Naive thymus-derived CD8-positive, alpha-beta T cell (primary cell): ENCODE measurements around the gene DNAH8. TPM values are rescaled to one million over a fixed set of nuclear protein-coding genes. Genes with fewer than 3 reads are reported as not detected.

Source experiments
- ATAC-seq, 2 donors: fragments of 150-1000 bp; cut with Tn5 transposase in 1 of 2; sonication (Bioruptor Pico), chemical (Tn5 transposase) in 1 of 2; 1 replicate in 1 of 2; 2 replicates in 1 of 2; pipeline ENCODE4 v1.10.0; 2021; ENCODE audit warnings: mild to moderate bottlenecking in 2 of 2, moderate library complexity in 2 of 2
- POLR2A ChIA-PET: fragments of 350-600 bp; sonication (Branson Sonifier 250); formaldehyde crosslinking; loops from one replicate; lab custom pipeline; 2021; ENCODE audit warnings: antibody characterized with exemption; lab: Charles Lee
- DNase-seq, 10 donors: peaks; one replicate each; pipeline versions ENCODE4 v3.0.0 to v3.0.0-alpha.2; 2020 to 2022
- H3K27ac Mint-ChIP-seq, 10 donors: one replicate each; pipeline ENCODE4 v1.8.0; 2020 to 2022; ENCODE audit warnings: mild to moderate bottlenecking in 10 of 10, mixed read lengths in 10 of 10, moderate library complexity in 4 of 10, inconsistent platforms in 1 of 10
- H3K27me3 Mint-ChIP-seq, 5 donors: one replicate each; pipeline ENCODE4 v1.8.0; 2021 to 2022; ENCODE audit warnings: mixed read lengths in 5 of 5
- H3K36me3 Mint-ChIP-seq, 3 donors: one replicate each; pipeline ENCODE4 v1.8.0; 2020 to 2022; ENCODE audit warnings: mixed read lengths in 3 of 3, mild to moderate bottlenecking in 2 of 3, inconsistent platforms in 1 of 3
- H3K4me1 Mint-ChIP-seq, 4 donors: one replicate each; pipeline ENCODE4 v1.8.0; 2021 to 2022; ENCODE audit warnings: mixed read lengths in 4 of 4
- H3K4me3 Mint-ChIP-seq, 10 donors: one replicate each; pipeline ENCODE4 v1.8.0; 2020 to 2022; ENCODE audit warnings: mild to moderate bottlenecking in 10 of 10, mixed read lengths in 10 of 10, moderate library complexity in 6 of 10, inconsistent platforms in 1 of 10
- H3K9me3 Mint-ChIP-seq, 9 donors: one replicate each; pipeline ENCODE4 v1.8.0; 2020 to 2022; ENCODE audit warnings: mixed read lengths in 9 of 9, mild to moderate bottlenecking in 3 of 9, inconsistent platforms in 1 of 9, moderate library complexity in 1 of 9
- polyA plus RNA-seq, 3 donors: library from polyadenylated mRNA; unstranded; fragments of 300-500 nt; fragmentation: Illumina TruSeq; gene quantifications; one replicate each; pipeline ENCODE4 v1.2.3, GENCODE V29; 2021
- total RNA-seq, 8 experiments: library from RNA in 2 of 8; stranded (reverse) in 2 of 8; gene quantifications; one replicate each; pipeline ENCODE4 v1.2.3 and lab custom pipeline; 2021 to 2026

DNAH8 gene
- total and polyA plus RNA-seq, 5 experiments from 2014 or later, result not detected

DNA sequence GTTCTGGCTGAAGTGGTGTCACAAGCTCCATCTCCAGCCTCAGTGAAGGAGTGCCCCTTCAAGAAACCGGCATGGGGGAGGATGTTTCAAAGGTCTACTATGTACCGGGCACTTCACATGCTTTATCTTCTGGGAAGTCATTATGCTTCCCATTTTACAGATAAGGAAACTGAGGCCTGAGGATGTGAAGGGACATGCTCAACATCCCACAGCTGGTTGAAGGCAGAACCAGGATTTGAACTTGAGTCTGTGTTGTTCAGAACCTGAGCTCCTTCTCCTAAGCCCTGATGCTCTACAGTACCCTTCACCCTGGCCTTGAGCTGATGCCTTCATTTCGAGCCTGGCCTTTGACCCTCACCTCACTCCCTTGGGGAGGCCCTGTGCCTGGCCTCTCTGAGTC lies 346.5 kb downstream of the DNAH8 start:
- Mint-ChIP-seq H3K4me3 (no peak overlapping the region), H3K36me3 (no peaks in the 10 kb centered on the region), H3K4me1 (peaks cover 0 to 2% (median 0%) of the 10 kb centered on the region in 4 donors), H3K27me3 (peaks cover 4 to 35% (median 11%) of the 10 kb centered on the region in 5 donors), H3K9me3 (no peaks in the 10 kb centered on the region), H3K27ac (no peak overlapping the region)
- DNase-seq, result no peak
- POLR2A ChIA-PET, result no interaction called here
- no peak for ATAC-seq

DNA sequence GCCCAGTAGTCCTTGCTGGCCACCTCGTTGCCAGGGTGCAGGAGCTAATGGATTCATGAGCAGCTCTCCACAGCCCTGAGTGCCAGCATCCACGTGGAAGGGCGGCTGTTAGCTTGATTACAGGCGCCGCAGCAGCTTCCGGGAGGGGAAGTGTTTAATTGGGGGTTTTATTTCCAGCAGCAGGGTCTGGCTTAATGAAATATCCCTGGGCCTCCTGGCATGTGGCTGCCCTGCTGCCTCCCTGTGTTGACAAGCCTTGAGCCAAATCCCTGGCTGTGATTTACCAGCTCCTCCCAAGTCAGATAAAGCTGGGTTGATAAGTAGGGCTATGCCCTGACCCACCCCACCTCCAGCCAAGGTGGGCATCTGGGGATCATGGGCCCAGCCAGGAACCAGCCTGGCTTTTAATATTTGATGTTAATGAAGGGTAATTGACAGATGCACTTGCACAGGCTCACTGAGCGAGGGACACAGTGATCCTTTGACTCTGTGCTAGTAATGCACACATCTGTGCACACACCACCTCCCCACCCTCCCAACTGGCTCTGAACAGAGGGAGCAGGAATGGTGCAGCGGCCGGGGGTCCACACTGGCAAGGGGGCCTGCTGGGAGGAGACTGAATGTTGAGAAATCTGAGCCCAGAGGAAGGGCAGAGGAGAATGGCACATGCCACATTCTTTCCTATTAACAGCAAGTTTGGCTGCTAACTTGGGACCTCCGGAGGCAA lies 347.1 kb downstream of the DNAH8 start:
- Mint-ChIP-seq H3K36me3 (no peaks in the 10 kb centered on the region), H3K4me3 (no peak overlapping the region), H3K4me1 (peaks cover 0 to 2% (median 0%) of the 10 kb centered on the region in 4 donors), H3K27ac (no peak overlapping the region), H3K27me3 (peaks cover 4 to 35% (median 11%) of the 10 kb centered on the region in 5 donors), H3K9me3 (no peaks in the 10 kb centered on the region)
- ATAC-seq, result no peak
- DNase-seq, result no peak
- POLR2A ChIA-PET, result no interaction called here

DNA sequence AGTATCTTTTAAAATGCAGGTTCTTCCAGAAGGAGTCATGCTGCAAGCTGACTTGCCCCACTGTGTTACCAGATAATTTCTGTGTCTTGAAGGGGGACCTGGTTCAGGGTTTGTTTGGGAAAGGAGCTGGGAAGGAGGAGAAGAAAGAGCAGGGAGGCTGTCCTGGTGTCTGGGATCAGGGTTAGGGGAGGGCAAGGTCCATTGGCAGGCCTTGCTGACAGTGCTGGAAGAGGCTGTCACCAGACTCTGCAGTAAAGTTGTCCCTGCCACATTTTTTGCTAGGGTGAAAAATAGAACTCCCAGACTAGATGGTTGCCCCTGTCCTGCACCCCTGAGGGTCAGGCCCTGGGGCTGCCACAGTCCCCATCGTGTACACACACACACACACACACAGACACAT lies 348.4 kb downstream of the DNAH8 start:
- Mint-ChIP-seq H3K4me3 (no peak overlapping the region), H3K27ac (no peak overlapping the region), H3K9me3 (no peaks in the 10 kb centered on the region), H3K4me1 (peaks cover 0 to 2% (median 0%) of the 10 kb centered on the region in 4 donors), H3K36me3 (no peaks in the 10 kb centered on the region), H3K27me3 (peaks cover 5 to 35% (median 7%) of the 10 kb centered on the region in 5 donors)
- POLR2A ChIA-PET, result no interaction called here
- DNase-seq (no peak), ATAC-seq (no peak)

DNA sequence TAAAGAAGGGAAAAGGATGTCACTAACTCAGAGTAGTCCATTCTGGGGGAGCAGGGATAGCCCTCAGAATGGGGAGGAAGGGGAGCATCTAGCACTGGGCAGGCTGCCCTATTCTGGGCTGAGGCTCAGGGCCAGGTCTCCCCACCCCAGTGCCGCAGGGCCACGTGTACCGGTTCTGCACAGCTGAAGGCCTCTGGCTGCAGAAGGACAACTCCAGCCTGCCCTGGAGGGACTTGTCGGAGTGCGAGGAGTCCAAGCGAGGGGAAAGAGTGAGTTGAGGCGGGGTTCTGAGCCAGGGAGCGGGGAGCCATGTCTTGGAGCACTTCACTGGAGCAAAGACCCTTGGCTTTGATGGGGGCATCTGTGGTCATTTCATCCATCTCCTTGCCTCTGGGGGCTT lies 350.4 kb downstream of the DNAH8 start:
- DNase-seq, result no peak

DNA sequence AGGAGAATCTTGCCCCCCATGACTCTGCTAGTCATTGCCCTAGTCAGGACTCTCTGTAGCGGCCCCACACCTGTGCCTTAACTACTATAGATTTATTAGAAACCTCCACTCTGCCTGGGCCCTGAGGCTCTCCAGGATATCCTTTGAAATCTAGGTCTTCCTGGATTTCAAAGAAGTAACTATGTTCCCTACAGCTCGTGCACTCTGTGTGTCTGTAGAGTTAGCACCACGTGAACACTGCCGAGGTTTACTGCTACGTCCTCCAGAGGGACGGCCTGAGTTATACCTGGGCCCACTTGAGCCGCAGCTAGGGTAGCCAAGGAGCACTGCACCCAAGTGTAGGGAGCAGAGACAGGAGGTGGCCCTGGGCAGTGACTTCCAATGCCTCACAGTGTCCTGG lies 353.3 kb downstream of the DNAH8 start:
- peaks cover 3 to 10% (median 7%) of the 10 kb centered on the region in 5 donors for H3K27me3 Mint-ChIP-seq
- H3K9me3 Mint-ChIP-seq, result no peaks in the 10 kb centered on the region
- ATAC-seq, result no peak
- no peaks in the 10 kb centered on the region for H3K36me3 Mint-ChIP-seq
- no peak overlapping the region for H3K4me3 Mint-ChIP-seq
- peak overlapping the region in 1 of 10 donors; percentile 63 for H3K27ac Mint-ChIP-seq
- POLR2A ChIA-PET, result no interaction called here
- no peak for DNase-seq
- H3K4me1 Mint-ChIP-seq, result peaks cover 0 to 2% (median 0%) of the 10 kb centered on the region in 4 donors

More for the DNA sequence above, 350.4 kb downstream of the DNAH8 start:
- H3K4me3 Mint-ChIP-seq, result no peak overlapping the region
- peaks cover 1 to 16% (median 10%) of the 10 kb centered on the region in 5 donors for H3K27me3 Mint-ChIP-seq
- H3K9me3 Mint-ChIP-seq, result no peaks in the 10 kb centered on the region
- POLR2A ChIA-PET, result no interaction called here
- H3K4me1 Mint-ChIP-seq, result peaks cover 0 to 2% (median 0%) of the 10 kb centered on the region in 4 donors
- no peak for ATAC-seq
- H3K36me3 Mint-ChIP-seq, result no peaks in the 10 kb centered on the region
- no peak overlapping the region for H3K27ac Mint-ChIP-seq

DNA sequence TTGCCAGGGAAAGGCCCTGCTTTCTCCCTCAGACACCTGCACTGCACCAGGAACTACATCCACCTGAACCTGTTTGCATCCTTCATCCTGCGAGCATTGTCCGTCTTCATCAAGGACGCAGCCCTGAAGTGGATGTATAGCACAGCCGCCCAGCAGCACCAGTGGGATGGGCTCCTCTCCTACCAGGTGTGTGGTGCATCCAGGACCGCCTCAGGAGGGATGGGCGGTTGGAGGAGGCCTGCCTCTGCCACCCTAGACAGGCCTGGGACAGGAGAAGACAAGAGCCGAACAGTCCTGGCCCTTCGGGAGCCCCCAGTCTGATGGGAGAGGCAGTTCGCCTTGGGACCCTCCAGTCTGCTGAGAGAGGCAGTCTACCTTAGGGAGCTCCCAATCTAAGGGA lies 357.7 kb downstream of the DNAH8 start:
- POLR2A ChIA-PET, result no interaction called here
- Mint-ChIP-seq H3K4me1 (peaks cover 0 to 4% (median 0%) of the 10 kb centered on the region in 4 donors), H3K27ac (no peak overlapping the region), H3K36me3 (no peaks in the 10 kb centered on the region), H3K27me3 (peaks cover 0 to 8% (median 1%) of the 10 kb centered on the region in 5 donors), H3K9me3 (no peaks in the 10 kb centered on the region), H3K4me3 (no peak overlapping the region)
- ATAC-seq (no peak), DNase-seq (no peak)

DNA sequence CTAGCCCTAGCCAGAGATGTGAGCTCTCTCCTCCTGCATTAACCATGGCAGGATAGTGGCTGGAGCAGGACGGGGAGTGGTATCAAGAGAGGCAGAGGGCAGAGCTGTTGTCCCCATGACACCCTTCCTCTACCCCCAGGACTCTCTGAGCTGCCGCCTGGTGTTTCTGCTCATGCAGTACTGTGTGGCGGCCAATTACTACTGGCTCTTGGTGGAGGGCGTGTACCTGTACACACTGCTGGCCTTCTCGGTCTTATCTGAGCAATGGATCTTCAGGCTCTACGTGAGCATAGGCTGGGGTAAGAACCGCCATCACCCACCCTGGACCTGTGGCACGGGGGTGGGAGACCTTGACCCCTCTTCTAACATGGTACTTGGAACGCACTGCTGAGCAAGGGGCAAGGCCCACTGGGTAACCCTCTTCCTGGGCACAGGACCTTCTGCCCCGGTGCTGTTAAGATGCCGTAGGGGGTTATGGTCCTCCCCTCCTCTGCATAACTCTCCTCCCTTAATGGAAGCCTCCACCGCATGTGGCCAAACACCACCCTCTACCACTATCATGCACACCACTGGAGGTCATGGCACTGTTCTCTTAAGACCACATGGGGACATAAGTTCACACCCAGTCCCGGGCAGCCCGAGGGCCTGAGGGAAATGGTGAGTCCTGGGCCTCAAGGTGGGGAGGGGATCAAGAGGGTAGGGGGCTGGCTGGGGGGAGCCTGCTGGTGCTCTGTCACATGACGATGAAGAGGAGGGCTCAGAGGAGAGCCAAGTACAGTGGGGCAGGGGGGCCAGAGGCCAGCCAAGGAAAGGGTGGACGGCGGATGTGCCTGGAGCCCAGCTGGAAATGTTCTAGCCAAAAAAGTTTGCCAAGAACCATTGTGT lies 358.6 kb downstream of the DNAH8 start:
- no peak overlapping the region for H3K4me3 Mint-ChIP-seq
- peaks cover 0 to 4% (median 0%) of the 10 kb centered on the region in 4 donors for H3K4me1 Mint-ChIP-seq
- POLR2A ChIA-PET, result no interaction called here
- no peak for ATAC-seq
- no peak overlapping the region for H3K27ac Mint-ChIP-seq
- DNase-seq, result no peak
- peaks cover 0 to 8% (median 1%) of the 10 kb centered on the region in 5 donors for H3K27me3 Mint-ChIP-seq
- H3K9me3 Mint-ChIP-seq, result no peaks in the 10 kb centered on the region
- no peaks in the 10 kb centered on the region for H3K36me3 Mint-ChIP-seq

DNA sequence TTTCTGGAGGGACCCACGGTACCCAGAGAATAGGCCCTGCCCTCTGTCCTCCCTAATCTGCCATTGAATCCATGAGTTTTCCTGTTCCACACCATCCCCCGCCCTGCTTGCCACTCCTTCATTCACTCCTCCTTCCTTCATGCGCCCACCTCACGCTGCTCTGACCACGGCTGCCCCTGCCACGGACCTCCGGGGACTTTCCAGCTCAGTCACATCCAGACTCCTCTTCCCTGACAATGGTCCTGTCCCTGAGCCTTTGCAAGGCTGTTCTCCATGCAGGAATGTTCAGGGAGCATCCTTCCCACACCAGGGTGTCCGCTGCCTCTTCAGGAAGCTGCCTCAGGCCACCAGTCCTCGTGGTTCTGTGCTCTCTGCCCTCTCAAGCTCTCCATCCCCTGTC lies 359.4 kb downstream of the DNAH8 start:
- no peak overlapping the region for H3K4me3 Mint-ChIP-seq
- no peak for DNase-seq
- H3K27me3 Mint-ChIP-seq, result peaks cover 0 to 8% (median 1%) of the 10 kb centered on the region in 5 donors
- H3K4me1 Mint-ChIP-seq, result peaks cover 0 to 4% (median 0%) of the 10 kb centered on the region in 4 donors
- no peak overlapping the region for H3K27ac Mint-ChIP-seq
- H3K36me3 Mint-ChIP-seq, result no peaks in the 10 kb centered on the region
- H3K9me3 Mint-ChIP-seq, result no peaks in the 10 kb centered on the region
- no peak for ATAC-seq
- POLR2A ChIA-PET, result no interaction called here

DNA sequence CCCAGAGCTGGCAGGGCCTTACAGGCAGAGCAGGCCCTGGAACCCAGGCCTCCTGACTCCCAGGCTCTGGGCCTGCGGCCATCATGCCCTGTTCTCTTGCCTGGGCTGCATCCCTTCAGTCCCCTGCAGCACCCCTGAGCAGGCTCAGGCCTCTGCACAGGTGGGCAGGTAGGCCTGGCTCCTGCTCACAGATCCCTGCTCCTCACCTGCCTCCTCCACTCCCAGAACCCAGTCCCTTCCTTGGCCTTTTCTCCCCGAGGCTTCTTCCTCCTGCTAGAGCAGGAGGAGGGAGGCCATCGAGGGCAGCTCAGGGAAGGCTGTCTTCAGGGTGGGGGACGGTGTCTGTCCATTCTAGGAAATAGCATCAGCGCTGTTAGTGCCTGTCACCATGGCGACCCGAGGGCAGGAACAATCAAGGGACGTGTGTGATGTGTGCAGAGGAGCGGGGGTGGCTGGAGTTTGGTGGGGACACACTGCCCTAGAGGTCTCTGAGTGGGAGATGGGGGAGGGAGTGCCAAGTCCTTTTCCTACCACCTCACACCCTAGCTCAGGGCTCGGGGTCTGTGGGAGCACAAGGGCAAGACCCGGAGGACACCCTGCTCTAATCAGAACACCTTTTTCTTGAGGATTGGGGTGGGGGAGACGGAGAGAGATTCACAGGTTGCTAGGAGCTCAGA lies 360.0 kb downstream of the DNAH8 start:
- Mint-ChIP-seq H3K4me3 (no peak overlapping the region), H3K27ac (no peak overlapping the region), H3K27me3 (peaks cover 0 to 5% (median 1%) of the 10 kb centered on the region in 5 donors), H3K36me3 (no peaks in the 10 kb centered on the region), H3K9me3 (no peaks in the 10 kb centered on the region), H3K4me1 (peaks cover 0 to 4% (median 0%) of the 10 kb centered on the region in 4 donors)
- DNase-seq, result no peak
- no peak for ATAC-seq
- POLR2A ChIA-PET, result no interaction called here

DNA sequence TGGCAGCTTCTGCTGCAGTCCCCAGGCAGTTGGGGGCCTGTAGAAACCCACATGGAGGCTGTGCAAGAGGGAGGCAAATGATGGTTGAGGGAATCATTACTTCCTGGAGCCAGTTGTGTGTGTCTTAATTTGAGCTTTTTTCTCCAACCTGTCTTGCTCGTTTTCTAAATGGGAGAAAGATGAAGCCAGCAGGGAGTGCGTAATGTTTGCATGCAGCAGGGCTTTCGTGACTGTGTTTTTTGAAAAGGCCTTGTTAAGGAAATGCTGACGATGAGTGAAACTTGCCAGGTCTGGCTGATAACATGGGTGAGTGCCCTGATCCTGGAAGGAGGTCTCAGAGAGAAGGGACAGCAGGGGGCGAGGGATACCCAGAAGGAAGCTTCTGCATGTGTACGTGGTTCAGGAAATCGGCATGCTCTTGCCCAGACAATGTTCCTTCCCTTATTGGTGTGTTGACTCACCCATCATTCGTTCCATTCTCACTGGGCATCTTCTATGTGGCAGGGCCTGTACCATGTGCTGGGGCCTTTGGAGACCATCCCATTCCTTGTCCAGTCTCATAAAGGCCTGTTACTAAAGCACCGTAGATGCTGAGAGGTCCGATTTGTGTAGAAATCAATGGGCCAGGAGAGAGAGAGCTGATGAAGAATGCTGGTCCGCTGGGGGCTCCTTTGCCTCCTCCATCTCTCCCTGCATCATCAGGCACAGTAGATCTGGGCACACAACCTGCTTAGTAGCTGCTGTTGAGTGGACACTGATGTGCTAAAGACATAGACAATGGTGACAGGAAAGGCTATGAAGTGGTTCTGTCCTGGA lies 360.9 kb downstream of the DNAH8 start:
- no peak for DNase-seq
- Mint-ChIP-seq H3K4me1 (peaks cover 0 to 4% (median 0%) of the 10 kb centered on the region in 4 donors), H3K4me3 (no peak overlapping the region), H3K36me3 (no peaks in the 10 kb centered on the region), H3K27ac (peak overlapping the region in 1 of 10 donors; percentile 43), H3K27me3 (peaks cover 0 to 4% (median 1%) of the 10 kb centered on the region in 5 donors), H3K9me3 (no peaks in the 10 kb centered on the region)
- POLR2A ChIA-PET, result no interaction called here
- no peak for ATAC-seq

DNA sequence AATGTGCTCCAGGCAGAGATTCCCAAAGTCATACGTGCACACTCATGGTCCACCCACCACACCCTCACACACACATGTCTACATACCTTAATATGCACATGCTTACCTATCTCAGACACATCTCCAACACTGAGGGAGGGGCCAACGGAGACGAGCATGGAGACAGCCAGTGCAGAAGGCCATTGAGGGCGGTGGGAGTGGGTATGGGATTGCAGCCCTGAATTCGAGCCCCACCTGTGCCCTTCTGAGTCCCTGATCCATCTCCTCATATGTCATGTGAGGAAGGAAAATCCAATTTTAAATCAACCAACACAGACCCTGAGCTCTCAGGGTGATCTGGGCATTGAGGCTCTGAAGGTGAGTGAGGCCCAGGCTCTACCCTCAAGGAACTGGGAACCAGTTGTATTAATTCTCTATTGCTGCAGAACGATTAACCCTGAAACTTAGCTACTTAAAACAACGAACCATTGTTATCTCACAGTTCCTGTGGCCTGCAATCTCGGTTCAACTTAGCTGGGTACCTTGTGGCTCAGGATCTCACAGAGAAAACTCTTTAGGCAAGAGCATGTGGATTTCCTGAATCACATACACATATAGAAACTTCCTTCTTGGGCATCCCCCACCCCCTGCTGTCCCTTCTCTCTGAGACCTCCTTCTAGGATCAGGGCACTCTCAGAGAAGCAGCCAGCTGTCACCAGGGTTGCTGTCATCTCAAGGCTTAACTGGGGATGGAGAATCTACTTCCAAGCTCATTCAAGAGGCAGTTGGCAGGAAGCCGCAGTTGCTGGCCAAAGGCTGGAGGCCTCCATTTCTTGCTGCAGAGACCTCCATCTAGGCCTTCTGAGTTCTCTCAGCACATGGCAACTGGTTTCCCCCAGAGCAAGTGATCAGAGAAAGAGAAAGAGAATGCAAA lies 361.8 kb downstream of the DNAH8 start:
- peaks cover 0 to 2% (median 0%) of the 10 kb centered on the region in 5 donors for H3K27me3 Mint-ChIP-seq
- DNase-seq (no peak), ATAC-seq (no peak)
- no peak overlapping the region for H3K4me3 Mint-ChIP-seq
- H3K27ac Mint-ChIP-seq, result no peak overlapping the region
- no peaks in the 10 kb centered on the region for H3K36me3 Mint-ChIP-seq
- H3K4me1 Mint-ChIP-seq, result peaks cover 0 to 4% (median 0%) of the 10 kb centered on the region in 4 donors
- POLR2A ChIA-PET, result no interaction called here
- no peaks in the 10 kb centered on the region for H3K9me3 Mint-ChIP-seq
